22Rv1 (cell line): ENCODE results near the gene ZCCHC7.

Source experiments
- ZFX ChIP-seq: fragments of 450-650 bp; IDR thresholded peaks from 2 replicates; pipeline ENCODE4 v1.6.1; 2017; ENCODE audit warnings: antibody characterized with exemption, borderline replicate concordance
- TF ChIP-seq, protein P1 (sequence below): fragments of 450-650 bp; IDR thresholded peaks from 2 replicates; pipeline ENCODE4 v1.5.1; 2017; ENCODE audit warnings: mild to moderate bottlenecking

DNA sequence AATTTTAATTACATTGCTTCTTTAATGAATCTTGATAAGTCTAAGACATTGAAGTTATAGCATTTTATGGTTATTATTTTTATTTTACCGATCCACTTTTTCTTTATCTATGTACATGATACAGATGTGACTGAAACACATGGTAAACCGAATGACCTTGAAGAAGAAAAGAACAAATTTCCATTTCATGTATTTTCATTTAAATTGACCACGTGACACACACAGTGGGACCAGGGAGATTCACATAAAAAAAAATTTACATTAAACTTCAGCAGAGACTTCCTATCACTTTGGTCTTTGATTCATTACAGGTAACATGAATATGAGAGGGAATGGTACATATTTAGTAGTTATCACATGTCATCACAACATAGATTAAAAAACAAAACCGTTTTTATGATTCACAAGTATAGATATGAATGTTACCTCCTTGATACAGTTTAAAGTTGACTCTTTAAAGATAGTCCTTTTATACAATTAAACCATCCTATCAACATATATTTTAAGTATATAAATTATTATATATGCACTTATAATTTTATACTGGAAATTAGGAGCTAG is 133.1 kb downstream of the ZCCHC7 start:
- TF ChIP-seq, protein P1, sequence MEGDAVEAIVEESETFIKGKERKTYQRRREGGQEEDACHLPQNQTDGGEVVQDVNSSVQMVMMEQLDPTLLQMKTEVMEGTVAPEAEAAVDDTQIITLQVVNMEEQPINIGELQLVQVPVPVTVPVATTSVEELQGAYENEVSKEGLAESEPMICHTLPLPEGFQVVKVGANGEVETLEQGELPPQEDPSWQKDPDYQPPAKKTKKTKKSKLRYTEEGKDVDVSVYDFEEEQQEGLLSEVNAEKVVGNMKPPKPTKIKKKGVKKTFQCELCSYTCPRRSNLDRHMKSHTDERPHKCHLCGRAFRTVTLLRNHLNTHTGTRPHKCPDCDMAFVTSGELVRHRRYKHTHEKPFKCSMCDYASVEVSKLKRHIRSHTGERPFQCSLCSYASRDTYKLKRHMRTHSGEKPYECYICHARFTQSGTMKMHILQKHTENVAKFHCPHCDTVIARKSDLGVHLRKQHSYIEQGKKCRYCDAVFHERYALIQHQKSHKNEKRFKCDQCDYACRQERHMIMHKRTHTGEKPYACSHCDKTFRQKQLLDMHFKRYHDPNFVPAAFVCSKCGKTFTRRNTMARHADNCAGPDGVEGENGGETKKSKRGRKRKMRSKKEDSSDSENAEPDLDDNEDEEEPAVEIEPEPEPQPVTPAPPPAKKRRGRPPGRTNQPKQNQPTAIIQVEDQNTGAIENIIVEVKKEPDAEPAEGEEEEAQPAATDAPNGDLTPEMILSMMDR, result no peak
- no peak for TF ChIP-seq ZFX
